Measurements from ENCODE around the gene MIX23. TPM values are rescaled to one million over a fixed set of nuclear protein-coding genes. Genes with fewer than 3 reads are reported as not detected.
A peak's percentile ranks its signal among the peaks of the same experiment; 100 is the strongest.

MIX23 gene
- total and polyA plus RNA-seq, 11 donors, result 15.1 to 73.8 (median 28.5) TPM

DNA sequence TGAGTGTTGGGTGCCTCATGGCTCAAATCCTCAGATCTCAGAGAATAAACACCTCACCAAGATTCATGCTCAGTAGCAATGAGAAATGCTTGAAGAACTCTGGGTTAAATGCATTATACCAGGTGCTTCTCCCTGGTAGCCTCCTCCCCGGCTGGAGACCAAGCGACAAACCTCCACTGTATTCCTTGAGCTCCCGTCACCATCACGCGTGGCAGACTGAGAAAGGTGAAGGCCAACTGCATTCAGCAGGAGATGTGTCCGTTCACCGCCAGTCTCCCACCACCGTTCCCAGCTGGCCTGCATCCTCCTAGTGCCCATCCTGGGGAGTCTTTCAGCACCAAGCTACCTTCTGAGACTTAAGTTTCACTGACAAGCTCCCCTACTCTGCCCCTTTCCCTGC is 50.5 kb downstream of the MIX23 start:
- no peaks in the 10 kb centered on the region for H3K4me1 ChIP-seq
- H3K36me3 ChIP-seq, result no peaks in the 10 kb centered on the region
- peaks cover 0 to 3% (median 0%) of the 10 kb centered on the region in 9 donors for H3K27me3 ChIP-seq
- TF ChIP-seq CTCF (IDR thresholded peaks at IDR 0.05) (no peak), POLR2A (IDR thresholded peaks at IDR 0.05) (no peak)
- DNase-seq (no peak), ATAC-seq (no peak)
- H3K27ac ChIP-seq, result no peak overlapping the region
- H3K9me3 ChIP-seq, result no peaks in the 10 kb centered on the region
- 82 to 92% (median 91%) methylated on average over 8 of the region's 8 CpGs for WGBS, 4 donors
- intact Hi-C loops (cut with DNase I), result no loop called here
- H3K4me3 ChIP-seq, result no peak overlapping the region

DNA sequence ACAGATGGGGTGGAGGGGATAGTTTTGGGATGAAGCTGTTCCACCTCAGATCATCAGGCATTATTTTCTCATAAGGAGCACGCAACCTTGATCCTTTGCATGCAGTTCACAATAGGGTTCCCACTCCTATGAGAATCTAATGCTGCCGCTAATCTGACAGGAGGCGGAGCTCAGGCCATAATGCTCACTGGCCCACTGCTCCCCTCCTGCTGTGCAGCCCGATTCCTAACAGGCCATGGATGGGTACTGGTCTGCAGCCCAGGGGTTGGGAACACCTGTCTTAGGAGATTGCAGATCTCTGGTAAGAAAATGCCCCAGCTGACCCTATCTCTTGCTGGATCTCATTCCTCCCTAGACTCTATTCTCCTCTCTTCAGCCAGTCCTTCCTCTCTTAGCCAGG is 51.1 kb downstream of the MIX23 start:
- intact Hi-C loops (cut with DNase I), result no loop called here
- no peak for ATAC-seq
- TF ChIP-seq CTCF (IDR thresholded peaks at IDR 0.05) (no peak), POLR2A (IDR thresholded peaks at IDR 0.05) (no peak)
- H3K4me1 ChIP-seq, result no peaks in the 10 kb centered on the region
- 59 to 67% (median 63%) methylated on average over 4 of the region's 4 CpGs for WGBS, 4 donors
- H3K4me3 ChIP-seq, result no peak overlapping the region
- H3K36me3 ChIP-seq, result no peaks in the 10 kb centered on the region
- no peak overlapping the region for H3K27ac ChIP-seq
- H3K27me3 ChIP-seq, result peaks cover 0 to 3% (median 0%) of the 10 kb centered on the region in 9 donors
- no peaks in the 10 kb centered on the region for H3K9me3 ChIP-seq
- no peak for DNase-seq

GRCh38 chr3:122325769-122326168 is 57.3 kb downstream of the MIX23 start:
- WGBS, 4 donors, result 87 to 95% (median 91%) methylated on average over 3 of the region's 3 CpGs
- intact Hi-C loops (cut with DNase I), result no loop called here

DNA sequence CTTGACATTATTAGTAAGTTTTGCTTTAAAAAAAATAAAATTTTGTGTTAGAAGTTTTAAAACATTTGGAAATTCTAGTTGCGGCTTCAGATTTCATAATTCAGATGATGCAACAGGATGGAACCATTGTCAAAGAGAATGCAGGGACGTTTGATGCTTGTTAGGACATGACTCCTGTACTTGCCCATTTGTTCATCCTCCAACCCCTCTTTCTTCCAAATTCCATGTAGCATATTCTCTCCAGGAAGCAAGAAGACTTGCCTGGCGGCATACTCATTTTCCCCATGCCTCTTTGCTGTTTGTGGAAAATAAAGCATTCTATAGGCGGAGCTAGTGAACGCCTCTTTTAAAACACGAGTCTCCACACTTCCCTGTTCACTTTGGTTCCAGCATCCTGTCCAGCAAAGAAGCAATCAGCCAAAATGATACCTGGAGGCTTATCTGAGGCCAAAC is 58.1 kb downstream of the MIX23 start, which contains the start of gene CSTA:
TSS of gene CSTA (plus strand) at position 378 of the 453 bp plus-strand sequence. CDS start at position 423, 45 bp downstream.
- DNase-seq (no peak), ATAC-seq (no peak)
- intact Hi-C loops (cut with DNase I), result no loop called here
- Histone ChIP-seq H3K27ac (no peak within 1 kb of the TSS), H3K36me3 (no peaks in the 10 kb centered on the region), H3K9me3 (peaks cover 0 to 10% (median 0%) of the 10 kb centered on the region in 12 donors), H3K27me3 (peaks cover 0 to 4% (median 0%) of the 10 kb centered on the region in 9 donors), H3K4me1 (no peaks in the 10 kb centered on the region), H3K4me3 (peak within 1 kb of the TSS in 3 of 12 donors; percentile 27 to 43 (median 28))
- WGBS, 4 donors, result 60 to 67% (median 66%) methylated on average over 6 of the region's 6 CpGs
- TF ChIP-seq POLR2A (IDR thresholded peaks at IDR 0.05) (no peak), CTCF (IDR thresholded peaks at IDR 0.05) (no peak)

More at GRCh38 chr3:122325769-122326168, 57.3 kb downstream of the MIX23 start:
- TF ChIP-seq CTCF (IDR thresholded peaks at IDR 0.05), result no peak
- no peak for TF ChIP-seq POLR2A (IDR thresholded peaks at IDR 0.05)
- Histone ChIP-seq H3K27ac (no peak overlapping the region), H3K9me3 (peaks cover 0 to 1% (median 0%) of the 10 kb centered on the region in 12 donors), H3K27me3 (peaks cover 0 to 4% (median 0%) of the 10 kb centered on the region in 9 donors), H3K4me1 (no peaks in the 10 kb centered on the region), H3K4me3 (peak overlapping the region in 1 of 12 donors; percentile 43), H3K36me3 (no peaks in the 10 kb centered on the region)
- DNase-seq (no peak), ATAC-seq (no peak)
